GM21423 (cell line): Measurements from ENCODE around the gene LSS.
"Not testable (repeated sequence)": the region's sequence is repeated elsewhere in the genome, so short reads cannot be mapped to it uniquely, and the experiment has no call there.

Experiments
- ATAC-seq: cut with Tn5 transposase; IDR thresholded peaks from one replicate; pipeline ENCODE4 v1.9.1; 2021; ENCODE audit warnings: mild to moderate bottlenecking, moderate library complexity; ENCODE audit not compliant: unreplicated experiment

The LSS gene

GRCh38 chr21:46246345-46246744, 17.8 kb upstream of the LSS start:
- ATAC-seq: no peak

GRCh38 chr21:46245213-46245915, 16.8 kb upstream of the LSS start:
- no peak for ATAC-seq

- ATAC-seq: no peak
Observed at GRCh38 chr21:46244602-46245001, 16.0 kb upstream of the LSS start.

- no peak for ATAC-seq
Observed at GRCh38 chr21:46243960-46244361, 15.4 kb upstream of the LSS start.

GRCh38 chr21:46243325-46243724, 14.8 kb upstream of the LSS start:
- no peak for ATAC-seq

GRCh38 chr21:46241577-46241976, 13.0 kb upstream of the LSS start:
- ATAC-seq: not testable (repeated sequence)

GRCh38 chr21:46239817-46240325, 11.3 kb upstream of the LSS start:
- no peak for ATAC-seq

- no peak for ATAC-seq
Observed at GRCh38 chr21:46237474-46237873, 8.9 kb upstream of the LSS start.

- ATAC-seq: no peak
Observed at GRCh38 chr21:46234436-46234950, 5.9 kb upstream of the LSS start.

GRCh38 chr21:46229923-46230260, 1.3 kb upstream of the LSS start:
- ATAC-seq: no peak

- ATAC-seq: peak; percentile 23
Observed at GRCh38 chr21:46229133-46229922, 754 bp upstream of the LSS start.

- ATAC-seq: no peak
Observed at GRCh38 chr21:46227811-46228344, 696 bp downstream of the LSS start.

GRCh38 chr21:46226920-46227599, 1.5 kb downstream of the LSS start:
- ATAC-seq: no peak

- no peak for ATAC-seq
Observed at GRCh38 chr21:46226146-46226545, 2.4 kb downstream of the LSS start.

- ATAC-seq: not testable (repeated sequence)
Observed at GRCh38 chr21:46223661-46224060, 4.9 kb downstream of the LSS start.

- ATAC-seq: no peak
Observed at GRCh38 chr21:46223217-46223616, 5.4 kb downstream of the LSS start.

- ATAC-seq: no peak
Observed at GRCh38 chr21:46222436-46223116, 6.0 kb downstream of the LSS start.

GRCh38 chr21:46221664-46222435, 6.7 kb downstream of the LSS start:
- ATAC-seq: no peak

GRCh38 chr21:46220847-46221246, 7.7 kb downstream of the LSS start:
- ATAC-seq: no peak

GRCh38 chr21:46220275-46220810, 8.2 kb downstream of the LSS start:
- no peak for ATAC-seq
